T-helper 17 cell (primary cell): ENCODE data around the gene PKDCC. TPM values are rescaled to one million over a fixed set of nuclear protein-coding genes. Genes with fewer than 3 reads are reported as not detected.

ENCODE experiments used
- ATAC-seq: fragments of 150-1000 bp; cut with Tn5 transposase; 2 replicates; pipeline ENCODE4 v1.10.0; 2021; ENCODE audit warnings: mild to moderate bottlenecking, moderate library complexity
- DNase-seq, 3 donors: peaks; one replicate each; pipeline versions ENCODE4 v3.0.0 to v3.0.0-alpha.2; 2020 to 2021
- H3K9me3 ChIP-seq: one replicate; pipeline ENCODE4 v1.7.0; 2013; ENCODE audit warnings: low read length, mild to moderate bottlenecking; ENCODE audit not compliant: control insufficient read depth, poor library complexity, severe bottlenecking
- H3K27ac Mint-ChIP-seq: one replicate; pipeline ENCODE4 v1.8.0; 2022; ENCODE audit warnings: mild to moderate bottlenecking, moderate library complexity, mixed read lengths
- H3K27me3 Mint-ChIP-seq: one replicate; pipeline ENCODE4 v1.8.0; 2022; ENCODE audit warnings: mixed read lengths
- H3K36me3 Mint-ChIP-seq: one replicate; pipeline ENCODE4 v1.8.0; 2022; ENCODE audit warnings: low read depth, mixed read lengths
- H3K4me1 Mint-ChIP-seq: one replicate; pipeline ENCODE4 v1.8.0; 2022; ENCODE audit warnings: mild to moderate bottlenecking, mixed read lengths
- H3K4me3 Mint-ChIP-seq: one replicate; pipeline ENCODE4 v1.8.0; 2022; ENCODE audit warnings: mild to moderate bottlenecking, moderate library complexity, mixed read lengths
- total RNA-seq, 4 donors: library from RNA in 2 of 4; stranded (reverse) in 2 of 4; gene quantifications; one replicate each; pipeline ENCODE4 v1.2.3 and lab custom pipeline; 2022 to 2026

The PKDCC gene
- total RNA-seq, 2 donors from 2014 or later: 0.87 to 1.2 TPM

- Mint-ChIP-seq H3K4me3 (no peak overlapping the region), H3K36me3 (no peaks in the 10 kb centered on the region), H3K27ac (no peak overlapping the region), H3K4me1 (peaks cover 21% of the 10 kb centered on the region), H3K27me3 (no peaks in the 10 kb centered on the region)
- H3K9me3 ChIP-seq: no peaks in the 10 kb centered on the region
- DNase-seq: no peak
- no peak for ATAC-seq
Measured at GRCh38 chr2:42107249-42108042, 59.6 kb downstream of the PKDCC start.

Other genes starting within 250 kb of the PKDCC start
- gene EML4, start 121.3 kb downstream of the PKDCC start, total RNA-seq: 100 to 1,000 TPM; 292 to 348 TPM